SKM-1 treated with dmso at 0.1 percent for 144 hours (cell line): ENCODE results near the gene RAD51B.

Experiments
- DNase-seq: peaks from one replicate; lab custom pipeline; 2025; ENCODE audit not compliant: unreplicated experiment; lab: John Stamatoyannopoulos, UW

RAD51B gene

DNA sequence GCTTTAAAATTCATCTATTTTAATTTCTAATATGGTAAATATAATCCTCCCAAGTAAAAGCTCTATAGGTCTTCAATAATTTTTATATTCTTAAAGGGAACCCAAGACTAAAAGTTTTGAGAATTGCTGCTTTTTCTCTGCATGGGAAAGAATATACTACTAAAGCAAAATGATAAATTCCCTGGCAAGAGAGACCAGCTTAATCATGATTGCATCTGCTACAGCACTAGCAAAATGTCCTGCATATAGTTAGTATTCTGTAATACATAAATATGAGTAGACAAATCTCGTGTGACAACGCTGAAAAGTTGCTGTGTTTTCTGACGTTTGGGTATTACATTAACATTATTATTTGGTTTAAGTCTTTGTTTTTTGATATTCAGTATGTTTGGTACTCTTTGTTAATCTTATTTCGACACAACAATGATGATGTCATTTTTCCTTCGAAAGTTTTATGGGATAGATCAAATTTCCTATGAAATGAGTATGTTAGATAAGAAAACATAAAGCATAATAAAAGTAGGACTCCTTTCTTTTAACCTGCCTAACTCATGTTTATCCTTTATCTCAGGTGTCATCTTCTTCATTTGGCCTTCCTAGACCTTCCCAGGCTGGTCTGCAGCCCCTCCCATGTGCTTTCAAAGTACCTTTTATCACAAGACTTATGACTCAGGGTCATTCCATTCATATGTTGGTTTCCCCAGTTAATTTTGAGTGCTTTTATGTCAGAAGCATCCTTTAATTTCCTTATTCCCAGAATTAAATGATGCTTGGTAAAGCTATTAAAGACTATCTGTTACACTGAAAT is 321.9 kb downstream of the RAD51B start:
- DNase-seq = no peak

DNA sequence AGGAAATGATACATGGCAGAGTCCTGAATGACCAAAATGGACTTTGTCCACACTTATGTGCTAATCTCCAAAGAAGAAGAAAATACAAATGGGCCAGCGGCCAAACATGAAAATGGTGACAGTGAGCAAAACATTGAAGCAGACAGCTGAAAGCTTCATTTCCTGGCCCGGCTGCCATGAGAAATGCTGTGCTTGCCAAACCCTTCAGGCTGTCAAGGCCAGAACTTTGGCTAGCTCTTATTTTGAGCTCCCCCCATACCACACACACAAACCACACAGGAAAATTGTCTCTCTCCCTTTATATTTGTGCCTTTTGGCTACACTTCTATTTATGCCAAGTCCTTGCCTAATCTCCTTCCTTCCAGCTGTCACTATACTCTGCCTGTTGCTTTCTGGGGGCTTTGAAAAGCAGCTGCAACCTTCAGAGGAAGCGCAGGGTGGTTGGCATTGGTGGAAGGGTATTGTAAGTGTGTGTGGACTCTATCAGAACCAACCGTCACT is 323.8 kb downstream of the RAD51B start:
- DNase-seq = no peak

DNA sequence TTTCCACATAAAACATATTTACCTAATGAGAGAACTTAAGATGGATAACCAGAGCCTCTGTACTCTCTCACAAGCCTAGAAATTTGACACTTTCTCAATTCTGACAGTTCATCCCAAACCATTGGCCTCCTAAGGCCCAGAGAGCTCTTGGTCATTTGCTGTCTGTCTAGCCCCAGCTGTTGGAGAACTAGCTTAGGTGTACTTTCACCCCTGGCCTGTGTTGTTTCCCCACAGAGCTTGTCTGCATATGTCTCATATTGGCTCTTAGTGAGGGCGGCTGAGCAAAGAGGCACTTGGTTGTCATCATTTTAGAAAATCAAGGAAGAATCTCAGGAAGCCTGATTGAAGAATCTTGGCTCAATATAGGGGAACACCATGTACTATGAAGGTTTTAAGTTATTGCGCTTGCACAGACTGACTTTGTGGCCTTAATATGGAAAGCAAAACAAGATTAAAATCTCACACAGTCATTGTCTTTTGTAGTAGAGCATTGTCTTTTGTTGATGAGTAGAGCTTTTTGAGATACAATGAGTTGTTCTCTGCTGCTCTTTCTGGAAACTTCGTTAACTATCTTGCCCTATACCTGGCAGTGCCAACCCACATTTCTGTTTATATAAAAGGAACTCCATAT is 324.6 kb downstream of the RAD51B start:
- DNase-seq = no peak

DNA sequence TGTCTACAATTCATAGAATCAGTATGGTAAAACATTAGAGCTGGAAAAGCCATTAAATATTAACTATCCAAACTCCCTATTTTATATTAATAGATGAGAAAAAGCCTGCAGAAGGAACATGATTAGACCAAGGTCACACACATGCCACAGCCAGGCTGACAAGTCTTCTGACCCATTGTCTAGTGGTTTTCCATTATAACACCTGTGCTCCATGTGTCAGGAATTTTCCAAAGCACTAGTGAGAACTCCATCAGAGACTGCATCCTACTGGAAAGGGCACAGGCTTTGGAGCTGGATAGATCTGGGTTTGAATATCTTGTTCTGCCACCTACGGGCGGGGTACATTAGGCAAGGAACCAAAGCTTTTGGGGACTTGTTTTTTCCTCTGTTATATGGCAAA is 325.5 kb downstream of the RAD51B start:
- no peak for DNase-seq

DNA sequence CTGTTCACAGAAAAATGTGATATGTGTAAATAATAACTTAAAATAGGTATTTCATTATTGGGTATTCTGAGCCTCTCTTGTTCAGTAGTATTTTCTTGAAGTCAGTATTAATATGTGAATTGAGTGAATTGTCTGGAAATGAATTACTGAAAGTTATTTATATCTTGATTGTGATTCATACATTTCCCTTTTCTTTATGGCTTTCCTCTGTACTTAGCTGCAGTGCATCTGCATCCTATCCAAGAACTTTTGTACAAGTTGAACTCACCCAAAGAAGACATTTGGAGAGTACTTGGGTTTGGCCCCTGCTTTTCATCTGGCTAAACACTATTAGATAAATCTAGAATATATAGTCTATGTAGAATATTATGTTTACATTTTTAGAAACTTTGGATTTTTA is 326.0 kb downstream of the RAD51B start:
- no peak for DNase-seq

DNA sequence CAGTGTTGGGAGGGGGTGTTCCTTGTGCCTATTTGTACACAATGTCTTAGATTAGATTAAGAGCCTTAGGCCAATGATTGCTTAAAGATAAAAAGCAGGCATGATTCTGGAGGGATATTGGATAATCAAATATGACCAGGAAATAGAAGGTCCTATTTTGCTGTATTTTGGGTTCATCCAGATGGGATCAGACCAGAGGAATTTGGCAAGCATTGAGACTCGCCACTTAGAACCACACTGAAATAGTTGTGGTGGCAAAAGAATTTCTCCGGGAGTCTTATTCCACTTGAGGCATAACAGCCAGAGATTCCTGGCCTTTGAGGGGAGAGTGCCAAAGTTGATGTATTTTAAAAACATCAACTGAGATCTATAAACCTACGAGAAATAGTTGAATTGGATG is 327.2 kb downstream of the RAD51B start:
- no peak for DNase-seq

DNA sequence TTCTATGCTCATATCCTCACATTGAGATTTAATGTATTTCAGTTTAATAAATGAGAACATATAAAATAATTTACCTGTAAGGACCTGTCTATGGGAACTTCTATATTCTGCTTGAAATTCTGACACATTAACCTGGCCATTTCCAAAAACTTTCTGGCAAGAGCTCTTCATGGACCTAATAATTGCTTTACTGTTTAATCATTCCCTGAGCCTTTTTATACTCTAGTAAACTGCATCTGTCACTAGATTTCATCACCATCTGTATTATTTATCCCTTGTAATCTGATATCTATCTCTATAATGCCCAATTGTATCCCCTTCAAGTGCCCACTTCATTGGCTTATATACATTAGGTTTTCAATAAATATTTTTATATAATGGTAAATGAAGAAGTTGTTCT is 327.7 kb downstream of the RAD51B start:
- no peak for DNase-seq

DNA sequence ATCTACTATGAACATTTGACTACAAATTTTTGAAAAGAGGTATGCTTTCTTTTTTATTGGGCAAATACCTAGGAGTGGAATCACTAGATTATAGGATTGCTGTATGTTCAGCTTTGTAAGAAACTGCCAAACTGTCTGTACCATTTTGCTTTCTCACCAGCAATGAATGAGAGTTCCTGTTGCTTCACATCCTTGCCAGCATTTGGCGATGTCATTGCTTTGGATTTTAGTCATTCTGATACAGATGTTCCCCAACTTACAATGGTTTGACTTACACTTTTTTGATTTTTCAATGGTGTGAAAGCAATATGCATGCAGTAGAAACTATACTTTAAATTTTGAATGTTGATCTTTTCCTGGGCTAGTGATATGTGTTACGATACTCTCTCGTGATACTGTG is 328.7 kb downstream of the RAD51B start:
- DNase-seq = no peak

DNA sequence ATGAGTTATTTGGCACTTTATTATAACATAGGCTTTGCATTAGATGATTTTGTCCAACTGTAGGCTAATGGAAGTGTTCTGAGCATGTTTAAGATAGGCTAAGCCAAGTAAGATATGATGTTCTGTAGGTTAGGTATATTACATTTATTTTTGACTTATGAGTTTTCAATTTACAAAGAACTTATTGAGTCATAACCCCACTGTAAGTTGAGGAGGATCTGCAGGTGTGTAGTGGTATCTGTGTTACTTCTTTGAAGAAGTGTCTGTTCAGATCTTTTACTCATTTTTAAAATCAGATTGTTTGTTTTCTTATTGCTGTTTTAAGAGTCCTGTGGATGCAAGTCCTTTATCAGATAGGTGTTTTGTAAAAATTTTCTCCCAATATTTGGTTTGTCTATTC is 329.2 kb downstream of the RAD51B start:
- no peak for DNase-seq

DNA sequence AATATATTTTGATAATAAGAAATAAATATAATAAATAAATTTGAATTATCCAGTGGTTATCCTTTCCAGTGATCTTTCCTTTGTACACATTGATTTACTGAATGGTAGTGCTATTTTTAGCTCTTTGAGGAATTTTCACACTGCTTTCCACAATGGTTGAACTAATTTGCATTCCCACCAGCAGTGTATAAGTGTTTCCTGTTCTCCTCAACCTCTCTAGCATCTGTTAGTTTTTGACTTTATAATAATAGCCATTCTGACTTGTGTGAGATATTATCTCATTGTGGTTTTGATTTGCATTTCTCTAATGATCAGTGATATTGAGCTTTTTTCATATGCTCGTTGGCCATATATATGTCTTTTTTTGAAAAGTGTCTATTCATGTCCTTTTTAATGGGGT is 333.7 kb downstream of the RAD51B start:
- DNase-seq = no peak

DNA sequence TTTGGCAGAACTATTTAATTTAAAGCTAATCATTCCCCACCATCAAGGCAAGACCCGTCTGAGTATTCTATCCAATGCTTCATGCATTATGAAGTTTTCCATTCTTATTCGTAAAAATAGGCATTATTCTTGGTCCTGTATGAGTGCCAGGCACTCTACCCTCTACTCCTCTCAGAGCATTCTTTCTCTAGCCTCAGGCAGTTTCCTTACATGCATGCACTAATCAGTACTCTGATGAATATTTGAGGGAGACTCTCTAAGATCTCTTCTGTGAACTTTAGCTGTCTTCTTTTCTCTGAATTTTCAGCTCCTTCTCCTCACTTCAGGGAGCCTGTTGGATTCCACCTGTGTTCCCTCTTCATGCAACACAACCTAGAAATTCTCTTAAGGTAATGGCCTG is 334.7 kb downstream of the RAD51B start:
- no peak for DNase-seq

DNA sequence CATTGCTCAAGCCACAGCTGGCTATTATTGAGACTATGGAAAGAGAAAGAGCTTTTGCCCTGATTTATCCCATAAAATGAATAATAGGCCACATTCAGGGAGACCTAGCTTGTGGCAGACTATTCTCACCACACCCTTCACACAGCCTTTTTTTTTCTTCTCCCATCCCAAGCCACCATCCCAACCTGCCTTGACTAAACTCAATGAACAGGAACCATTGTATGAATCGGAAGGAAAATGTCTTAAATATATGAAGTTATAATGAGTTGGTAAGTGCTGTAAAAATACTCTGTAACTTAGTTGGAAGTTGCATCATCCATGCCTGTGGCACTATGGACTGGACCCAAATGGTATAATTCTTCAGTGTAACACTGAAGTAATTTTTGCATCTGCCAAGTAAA is 338.4 kb downstream of the RAD51B start:
- DNase-seq = no peak

DNA sequence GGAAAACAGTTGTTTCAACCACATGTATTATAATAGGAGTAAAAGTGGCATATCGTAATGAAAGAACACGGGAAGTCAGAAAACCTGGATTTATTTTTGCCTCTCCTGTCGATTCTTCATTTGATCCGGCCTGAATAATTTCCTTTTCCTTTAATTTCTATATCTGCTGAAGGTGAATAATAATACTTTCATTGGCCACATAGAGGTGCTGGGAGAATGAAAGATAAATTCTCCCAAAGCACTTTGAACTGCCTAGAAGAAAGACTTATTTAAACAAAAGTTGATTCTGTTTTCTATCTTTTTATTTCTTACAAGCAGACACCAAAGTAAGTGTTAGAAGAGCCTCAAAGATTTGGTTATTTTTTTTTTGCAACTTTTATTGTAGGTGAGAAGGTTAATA is 339.1 kb downstream of the RAD51B start:
- no peak for DNase-seq

DNA sequence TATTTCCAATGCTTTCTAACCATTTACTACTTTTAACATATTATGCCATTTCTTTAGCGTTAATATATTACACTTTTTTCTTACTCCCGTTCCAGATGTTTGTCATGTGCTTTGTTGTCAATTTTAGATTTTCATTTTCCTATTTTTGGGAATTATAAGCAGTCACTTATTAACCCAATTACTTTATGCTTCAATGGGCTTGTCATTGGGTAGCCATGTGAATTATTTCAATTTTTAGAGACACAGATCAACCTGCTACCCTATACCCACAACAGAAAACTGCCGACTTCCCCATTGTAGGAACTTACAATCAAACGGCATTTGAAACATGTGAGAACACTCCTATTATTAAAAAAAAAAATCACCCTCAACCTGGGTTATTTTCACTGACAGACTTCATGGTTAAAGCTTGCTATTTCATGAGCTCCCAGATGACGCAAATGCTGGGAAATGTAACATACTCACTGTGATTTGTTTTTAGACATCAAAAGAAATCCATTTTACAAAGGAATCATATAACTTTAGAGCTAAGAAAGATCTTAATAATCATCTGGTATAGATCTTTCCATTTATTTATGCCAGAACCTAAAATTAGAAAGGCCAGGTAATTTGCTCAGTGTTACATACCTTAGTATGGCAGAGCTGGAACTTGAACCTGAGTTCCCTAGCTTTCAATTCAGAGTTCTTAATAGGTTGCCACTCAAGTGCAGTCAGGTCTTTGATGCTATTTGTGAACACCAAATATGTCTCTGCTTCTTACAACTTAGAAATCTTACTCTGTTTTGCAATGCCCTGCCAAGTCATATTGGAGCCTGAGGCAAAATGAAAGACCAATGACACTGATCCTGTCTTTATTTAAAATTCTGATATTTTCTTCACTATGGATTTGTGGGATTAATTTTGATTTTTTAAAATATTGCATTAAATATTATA is 340.4 kb downstream of the RAD51B start:
- DNase-seq = no peak

DNA sequence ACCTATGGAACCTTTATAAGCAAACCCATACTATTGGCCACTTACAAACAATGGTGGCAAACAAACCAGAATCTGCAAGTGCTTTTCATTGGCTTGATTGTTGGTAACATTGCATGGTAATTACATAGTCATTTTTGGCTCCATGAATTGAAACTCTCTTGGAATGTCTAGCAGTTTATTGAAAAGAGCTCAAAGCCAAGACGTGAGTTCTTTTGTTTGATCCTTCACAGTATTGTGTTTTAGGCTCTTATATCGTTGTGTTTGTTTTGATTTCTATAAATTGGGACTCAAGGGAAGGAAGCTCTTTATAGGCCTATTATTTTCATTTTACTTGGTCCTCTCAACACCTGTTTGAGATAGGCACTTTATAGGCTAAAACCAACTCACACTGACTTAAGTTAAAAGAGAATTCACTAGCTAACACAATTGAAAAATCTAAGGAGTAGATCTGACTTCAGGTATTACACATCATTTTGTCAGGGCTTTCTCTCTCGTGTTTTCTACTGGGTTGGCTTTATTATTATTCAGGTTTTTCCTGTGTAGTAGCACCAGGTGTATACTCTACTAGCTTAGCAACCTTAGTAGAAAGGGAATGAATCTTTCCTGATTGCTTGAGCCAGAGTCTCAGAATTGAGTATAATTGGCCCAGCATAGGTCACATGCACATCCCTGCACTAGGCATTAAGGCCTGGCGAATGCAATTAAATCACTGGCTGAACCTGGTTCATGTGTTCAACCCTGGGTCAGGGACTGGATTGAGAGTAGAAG is 341.4 kb downstream of the RAD51B start:
- DNase-seq = no peak

DNA sequence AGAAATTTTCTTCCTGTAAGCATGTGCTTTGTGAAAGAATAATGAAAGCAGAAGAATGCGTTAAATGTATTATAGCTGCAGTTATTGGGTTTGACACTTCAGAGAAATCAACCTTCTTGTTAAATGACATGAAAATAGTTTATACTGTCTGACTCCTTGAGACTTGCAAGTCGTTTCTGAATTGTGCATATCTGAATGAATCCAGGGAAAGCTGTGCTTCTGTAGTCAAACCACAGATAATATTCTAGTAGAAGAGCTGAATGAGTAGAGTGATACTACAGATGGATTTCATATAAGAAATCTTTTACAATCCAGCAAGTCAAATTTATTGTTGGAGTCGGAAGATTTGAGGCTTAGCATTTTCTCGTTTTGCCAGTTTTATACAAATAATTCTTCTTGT is 343.3 kb downstream of the RAD51B start:
- no peak for DNase-seq

DNA sequence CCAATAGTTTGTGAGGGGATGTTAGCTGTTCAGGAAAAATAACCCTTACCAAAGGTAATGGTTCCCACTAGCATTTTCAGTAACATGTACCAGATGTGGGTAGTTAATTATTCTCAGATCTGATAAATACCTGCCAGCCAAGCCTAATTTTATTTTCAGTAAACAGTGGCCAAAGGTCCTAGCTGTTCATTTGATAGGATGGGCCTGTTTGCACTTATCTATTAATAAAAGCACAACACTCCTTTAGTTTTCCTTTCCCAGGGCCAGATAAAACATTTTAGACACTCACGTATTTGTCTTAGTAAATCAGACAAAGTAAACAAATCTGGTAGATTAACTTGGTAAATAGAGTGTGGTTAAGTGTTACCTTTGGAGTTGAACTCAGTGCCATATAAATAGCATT is 345.1 kb downstream of the RAD51B start:
- DNase-seq = no peak

DNA sequence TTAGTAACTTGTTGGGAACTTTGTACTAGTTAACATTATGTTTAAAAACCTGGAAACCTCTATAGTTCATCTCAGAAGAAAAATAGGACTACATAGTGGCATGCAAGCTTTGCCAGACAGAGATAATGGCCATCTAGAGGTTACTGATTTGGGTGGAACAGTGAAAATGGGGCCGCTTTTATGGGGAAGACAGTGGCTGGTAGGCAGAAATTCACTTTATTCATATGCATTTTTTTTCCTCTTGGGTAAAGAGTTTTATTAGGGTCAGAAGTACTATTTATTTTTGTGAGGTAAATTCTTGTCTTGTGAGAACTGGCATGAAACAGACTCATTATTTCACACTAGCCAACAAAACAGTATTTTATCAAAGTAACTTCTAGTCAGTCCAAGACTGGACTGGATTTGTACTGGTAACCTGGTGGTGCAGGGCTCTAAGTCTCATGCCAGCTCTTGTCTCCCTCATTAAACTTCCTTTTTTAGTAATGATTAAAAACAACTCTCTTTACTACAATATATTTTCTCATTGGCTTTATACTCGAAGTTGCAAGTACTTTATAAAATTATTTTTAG is 345.8 kb downstream of the RAD51B start:
- no peak for DNase-seq

DNA sequence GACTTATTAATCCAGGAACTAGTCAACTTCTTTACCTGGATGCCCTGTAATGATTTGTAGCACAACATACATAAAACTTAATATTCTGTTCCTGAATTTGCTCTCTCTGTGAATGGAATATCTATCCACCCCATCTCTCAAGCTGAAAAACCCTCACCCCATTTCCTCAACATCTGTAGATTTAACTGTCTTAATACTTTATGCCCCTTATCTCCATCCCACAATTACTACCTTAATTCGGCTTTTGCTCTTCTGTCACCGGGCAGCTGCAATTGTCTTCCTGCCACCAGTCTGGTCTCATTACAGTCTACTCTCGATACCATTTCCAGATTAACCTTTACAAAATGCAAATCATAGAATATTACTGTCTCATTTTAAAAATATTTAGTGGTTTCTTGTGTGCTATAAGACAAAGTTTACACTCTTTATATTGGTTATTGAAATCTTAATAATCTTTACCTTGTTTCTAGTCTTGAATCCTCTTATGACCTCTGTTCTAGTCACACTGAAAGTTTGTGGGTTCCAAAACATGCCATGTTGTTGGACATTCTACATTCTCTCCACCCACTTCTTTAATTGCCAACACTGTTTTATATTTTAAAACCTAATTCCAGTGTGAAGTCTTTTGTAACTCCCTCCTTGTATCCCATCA is 347.3 kb downstream of the RAD51B start:
- no peak for DNase-seq
